Epithelial cell of proximal tubule (primary cell): ENCODE results near the gene GASK1A. TPM values are rescaled to one million over a fixed set of nuclear protein-coding genes. Genes with fewer than 3 reads are reported as not detected.
"Not testable (repeated sequence)": the region's sequence is repeated elsewhere in the genome, so short reads cannot be mapped to it uniquely, and the experiment has no call there.

Experiments
- DNase-seq: peaks from one replicate; pipeline ENCODE4 v3.0.0-alpha.2; 2011; ENCODE audit warnings: low read depth
- H3K4me3 ChIP-seq: 2 replicates; pipeline ENCODE4 v1.5.1; 2011; ENCODE audit warnings: low read depth, mild to moderate bottlenecking, low read length
- CTCF ChIP-seq: conservative IDR thresholded peaks from 2 replicates; pipeline ENCODE4 v1.5.1; 2012; ENCODE audit warnings: low read depth, mild to moderate bottlenecking, low read length
- total RNA-seq: library from RNA; depleted of rRNA; stranded (reverse); fragments of >200 nt; gene quantifications from 2 replicates; pipeline ENCODE4 v1.2.3, GENCODE V29; 2015

The GASK1A gene
- total RNA-seq, 1 donor from 2014 or later = 1.1 TPM

DNA sequence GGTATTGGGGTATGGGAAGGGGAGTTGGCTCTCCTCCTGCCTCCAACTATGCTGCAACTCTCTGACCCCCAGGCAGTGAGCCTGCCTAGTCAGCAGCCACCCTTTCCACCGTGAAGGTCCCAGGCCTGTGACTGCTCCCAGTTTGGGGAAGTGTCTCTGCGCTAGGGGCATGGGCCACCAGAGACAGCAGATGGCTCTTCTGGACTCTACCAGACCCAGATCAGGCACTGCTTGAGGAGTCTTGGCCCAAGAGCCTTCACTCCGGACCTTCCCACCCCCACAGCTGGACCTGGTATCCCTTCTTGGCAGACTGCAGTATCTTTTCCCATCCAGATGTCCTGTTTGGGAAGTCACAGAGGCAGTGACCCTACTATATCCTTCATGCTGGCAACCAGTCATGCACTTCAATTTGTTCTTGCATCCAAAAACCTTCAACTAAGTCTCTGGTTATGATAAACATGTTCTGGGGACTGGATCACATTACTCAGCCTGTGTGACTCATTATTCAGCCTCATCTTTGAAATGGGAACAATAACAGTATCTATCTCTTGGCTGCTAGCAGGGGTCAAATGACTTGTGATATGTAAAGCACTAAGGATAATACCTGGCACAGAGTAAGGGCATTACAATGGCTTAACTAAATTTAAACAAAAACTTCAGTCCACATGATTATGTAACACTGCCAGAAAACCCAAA, 64.1 kb downstream of the GASK1A start:
- no peak for TF ChIP-seq CTCF
- DNase-seq = no peak

DNA sequence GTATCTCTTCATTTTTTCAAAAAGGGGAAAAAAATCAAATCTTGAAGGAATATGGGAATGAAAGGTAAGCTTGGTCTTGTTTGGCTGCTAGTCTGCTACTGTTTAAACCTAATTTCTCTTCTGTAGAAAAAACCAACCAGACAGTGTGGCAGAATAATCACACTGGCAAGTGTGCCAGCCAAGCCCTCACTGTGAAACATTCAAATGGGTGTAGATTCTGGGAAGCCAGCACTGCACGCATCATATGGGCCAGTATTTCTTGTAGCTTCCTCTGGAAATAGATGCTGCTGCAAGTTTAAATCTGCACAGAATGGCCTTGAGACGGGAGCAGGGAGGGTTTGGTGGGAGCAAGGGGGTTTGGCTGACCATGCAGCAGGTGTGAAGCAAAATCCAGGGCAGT, 64.7 kb downstream of the GASK1A start:
- no peak overlapping the region for H3K4me3 ChIP-seq
- TF ChIP-seq CTCF = no peak
- DNase-seq = no peak

More for the DNA sequence above, 64.1 kb downstream of the GASK1A start:
- no peak overlapping the region for H3K4me3 ChIP-seq

GRCh38 chr3:43045079-43045478, 66.0 kb downstream of the GASK1A start:
- not testable (repeated sequence) for H3K4me3 ChIP-seq

GRCh38 chr3:43046583-43046982, 67.5 kb downstream of the GASK1A start:
- H3K4me3 ChIP-seq = no peak overlapping the region
- no peak for DNase-seq
- TF ChIP-seq CTCF = no peak

More at GRCh38 chr3:43045079-43045478, 66.0 kb downstream of the GASK1A start:
- not testable (repeated sequence) for DNase-seq

GRCh38 chr3:43048470-43048869, 69.4 kb downstream of the GASK1A start:
- no peak for DNase-seq
- TF ChIP-seq CTCF = no peak
- no peak overlapping the region for H3K4me3 ChIP-seq

GRCh38 chr3:43053291-43053690, 74.2 kb downstream of the GASK1A start:
- H3K4me3 ChIP-seq = no peak overlapping the region
- no peak for TF ChIP-seq CTCF
- DNase-seq = no peak

GRCh38 chr3:43054754-43055153, 75.6 kb downstream of the GASK1A start:
- no peak for TF ChIP-seq CTCF
- H3K4me3 ChIP-seq = no peak overlapping the region
- no peak for DNase-seq
